Measurements from ENCODE around the gene ZDHHC7. TPM values are rescaled to one million over a fixed set of nuclear protein-coding genes. Genes with fewer than 3 reads are reported as not detected.

ZDHHC7 gene
- total and polyA plus RNA-seq, 2 of the 8 experiments (the other 6 are each of a cell fraction or from before 2014, with no cell fraction given) = 40.5 to 56.3 TPM

GRCh38 chr16:84986879-84987278 is 24.5 kb downstream of the ZDHHC7 start:
- H3K4me1 ChIP-seq (replicated peaks in 1 of 4; ENCODE audit: control insufficient read depth in 3 of 4, insufficient read depth in 4 of 4, low read length in 3 of 4) = no peaks in the 10 kb centered on the region
- WGBS, 2 experiments (ENCODE audit: extremely low coverage in 1 of 2, insufficient coverage in 1 of 2, insufficient read length in 1 of 2, insufficient replicate concordance in 2 of 2, low coverage in 1 of 2, low lambda C conversion rate in 2 of 2, missing lambda C conversion rate in 1 of 2) = 73% methylated on average over 1 of the region's 1 CpG; no CpG with 5 or more reads in 1 of the 2 experiments
- H3K4me3 ChIP-seq (ENCODE audit: extremely low read depth in 1 of 4, insufficient read depth in 2 of 4, low read depth in 3 of 4, low read length in 4 of 4) = no peak overlapping the region
- H3K18ac ChIP-seq (ENCODE audit: extremely low read depth, low read length) = no peak overlapping the region
- H3K27me3 ChIP-seq (replicated peaks in 1 of 4; ENCODE audit: control insufficient read depth in 3 of 4, extremely low read depth in 1 of 4, insufficient read depth in 3 of 4, low read length in 3 of 4) = no peaks in the 10 kb centered on the region
- peaks cover 3 to 6% of the 10 kb centered on the region in 2 experiments; a peak in 2 of 4 replicates for H3K79me2 ChIP-seq (ENCODE audit: control insufficient read depth in 1 of 2, insufficient read depth in 2 of 2, low read length in 2 of 2)
- no peak overlapping the region for H4K8ac ChIP-seq (ENCODE audit: extremely low read depth, insufficient read depth, low read length)
- no peak overlapping the region for H3K4ac ChIP-seq (replicated peaks; ENCODE audit: insufficient read length, low read depth, low read length)
- ChIA-PET CTCF (ENCODE audit: partially characterized antibody) (no interaction called here), POLR2A (ENCODE audit: partially characterized antibody) (no interaction called here)
- no peak overlapping the region for H3K14ac ChIP-seq (ENCODE audit: insufficient read length)
- H2BK120ac ChIP-seq (replicated peaks; ENCODE audit: low read depth, low read length) = no peak overlapping the region
- no peaks in the 10 kb centered on the region for H3K79me1 ChIP-seq (ENCODE audit: low read depth, low read length)
- H2BK15ac ChIP-seq (ENCODE audit: low read length) = no peak overlapping the region
- H2BK12ac ChIP-seq (ENCODE audit: low read depth, low read length) = no peak overlapping the region
- no peak overlapping the region for H3K27ac ChIP-seq (ENCODE audit: low read depth, low read length)
- TF ChIP-seq KDM1A (IDR thresholded peaks at IDR 0.05; ENCODE audit: borderline replicate concordance, low read length) (no peak), MAFK (IDR thresholded peaks at IDR 0.05; ENCODE audit: low read depth, low read length) (no peak), ASH2L (IDR thresholded peaks at IDR 0.05; ENCODE audit: low read length) (no peak), CTCF (IDR thresholded peaks at IDR 0.05; ENCODE audit: control extremely low read depth in 1 of 3, insufficient read depth in 1 of 3, low read depth in 1 of 3, low read length in 3 of 3) (no peak), E2F6 (IDR thresholded peaks at IDR 0.05) (no peak), RNF2 (IDR thresholded peaks at IDR 0.05; ENCODE audit: borderline replicate concordance, low read depth, low read length, missing control alignments, poor library complexity, severe bottlenecking) (no peak), HDAC2 (IDR thresholded peaks at IDR 0.05; ENCODE audit: borderline replicate concordance in 1 of 2, low read depth in 2 of 2, low read length in 2 of 2) (no peak), POLR2A (IDR thresholded peaks at IDR 0.05; ENCODE audit: control extremely low read depth in 1 of 2, low read depth in 2 of 2, low read length in 2 of 2) (no peak), CBX5 (IDR thresholded peaks at IDR 0.05; ENCODE audit: low read depth, low read length) (no peak), CREB1 (IDR thresholded peaks at IDR 0.05) (no peak)
- no peak overlapping the region for H2BK20ac ChIP-seq (ENCODE audit: low read length)
- H3K56ac ChIP-seq (replicated peaks; ENCODE audit: insufficient read length, low read depth, low read length) = no peak overlapping the region
- DNase-seq (ENCODE audit: low read depth in 1 of 2, low spot score in 2 of 2) = no peak
- H3K36me3 ChIP-seq (ENCODE audit: control insufficient read depth in 2 of 4, insufficient read depth in 4 of 4, low read length in 3 of 4) = peaks cover 8 to 20% (median 10%) of the 10 kb centered on the region in 4 experiments; a peak in 7 of 8 replicates
- FAIRE-seq = no peak
- H3K9ac ChIP-seq (replicated peaks in 1 of 4; ENCODE audit: extremely low read depth in 1 of 4, low read depth in 3 of 4, low read length in 3 of 4) = no peak overlapping the region; a peak in 1 of 7 replicates
- H3K9me3 ChIP-seq (ENCODE audit: insufficient read depth in 2 of 2, low read depth in 1 of 2, low read length in 1 of 2) = no peaks in the 10 kb centered on the region
- H2AFZ ChIP-seq (ENCODE audit: low read length) = no peak overlapping the region
- no peak overlapping the region for H2AK5ac ChIP-seq (ENCODE audit: low read depth, low read length)
- peaks cover 0 to 13% of the 10 kb centered on the region in 2 experiments for H4K20me1 ChIP-seq (replicated peaks in 1 of 2; ENCODE audit: control insufficient read depth in 1 of 2, insufficient read depth in 2 of 2, low read length in 2 of 2)
- no peak overlapping the region for H2BK5ac ChIP-seq (ENCODE audit: low read depth, low read length)
- no peaks in the 10 kb centered on the region for H3K23me2 ChIP-seq (ENCODE audit: low read depth, low read length)
- H4K91ac ChIP-seq (replicated peaks; ENCODE audit: insufficient read length, low read length) = no peak overlapping the region
- H4K5ac ChIP-seq (ENCODE audit: insufficient read length, low read depth, low read length) = no peak overlapping the region
- no peak overlapping the region for H3K23ac ChIP-seq (ENCODE audit: insufficient read length)
- H3K4me2 ChIP-seq (ENCODE audit: insufficient read depth in 1 of 2, low read depth in 2 of 2, low read length in 2 of 2) = no peak overlapping the region

All from H1 (cell line).